Measurements from ENCODE around the gene DFFB.

- TF ChIP-seq POLR2AphosphoS5 (IDR thresholded peaks at IDR 0.05; ENCODE audit: low read depth) (no peak), CTCF (IDR thresholded peaks at IDR 0.05; ENCODE audit: insufficient read depth, low read length) (no peak), SPI1 (IDR thresholded peaks at IDR 0.05; ENCODE audit: borderline replicate concordance, low read depth) (no peak), REST (IDR thresholded peaks at IDR 0.05; ENCODE audit: insufficient replicate concordance, low read depth) (no peak), GABPA (IDR thresholded peaks at IDR 0.05; ENCODE audit: low read depth) (no peak)
Observed at GRCh38 chr1:3919706-3920105, 62.4 kb downstream of the DFFB start.
